HCT116 (cell line): Measurements from ENCODE around the gene TEAD1. TPM values are rescaled to one million over a fixed set of nuclear protein-coding genes. Genes with fewer than 3 reads are reported as not detected.

Source experiments
- ATAC-seq: fragments of 200-7000 bp; cut with Tn5 transposase; 2 replicates; pipeline ENCODE4 v1.9.1; 2020; ENCODE audit warnings: mild to moderate bottlenecking, moderate library complexity
- BruUV-seq: library from RNA; stranded (reverse); fragments of 400-500 nt; replicated peaks from 2 replicates; lab custom pipeline; 2021; lab: Mats Ljungman, UMichigan
- CTCF ChIA-PET: fragments of 300-600 bp; sonication (Branson Sonifier 250); formaldehyde crosslinking; loops from one replicate; lab custom pipeline; 2021; ENCODE audit warnings: antibody characterized with exemption; lab: Charles Lee
- POLR2A ChIA-PET: fragments of 300-600, 350-600 bp; sonication (Branson Sonifier 250); formaldehyde crosslinking; loops from one replicate; lab custom pipeline; 2021; ENCODE audit warnings: antibody characterized with exemption; lab: Charles Lee
- RAD21 ChIA-PET, 2 experiments: fragments of 300-600 bp; sonication (Branson Sonifier 250); formaldehyde crosslinking; loops; one replicate each; lab custom pipeline; 2023; ENCODE audit warnings: low total read pairs in 2 of 2; ENCODE audit not compliant: uncharacterized antibody in 2 of 2, unreplicated experiment in 2 of 2, low non-redundant PET in 1 of 2; lab: Charles Lee
- DNase-seq: peaks from one replicate; pipeline ENCODE4 v3.0.0-alpha.2; 2010; ENCODE audit warnings: low read depth, low spot score
- H2AFZ ChIP-seq: fragments of 200-600 bp; shearing (Covaris generic), sonication (generic); 2 replicates; pipeline ENCODE4 v1.6.1; 2017; ENCODE audit warnings: low read depth, mixed run types, mixed read lengths, antibody characterized with exemption, low read length; ENCODE audit not compliant: poor library complexity, severe bottlenecking
- H3K27ac ChIP-seq: 2 replicates; pipeline ENCODE4 v1.5.1; 2012; ENCODE audit warnings: low read depth, low read length
- H3K27me3 ChIP-seq: fragments of 200-600 bp; sonication (generic); 2 replicates; pipeline ENCODE4 v1.6.1; 2016; ENCODE audit warnings: mixed run types, low read length, mixed read lengths; ENCODE audit not compliant: insufficient read depth
- H3K36me3 ChIP-seq, 2 experiments: fragments of 200-500 bp in 1 of 2; fragments of 200-600 bp in 1 of 2; sonication (Bioruptor generic) in 1 of 2; sonication (generic) in 1 of 2; 2 replicates each; pipeline versions ENCODE4 v1.5.1 to v1.6.1; 2014 to 2016; ENCODE audit warnings: low read length in 2 of 2, inconsistent platforms in 1 of 2, mixed read lengths in 1 of 2, mixed run types in 1 of 2; ENCODE audit not compliant: insufficient read depth in 2 of 2, control insufficient read depth in 1 of 2
- H3K4me1 ChIP-seq, 2 experiments: fragments of 200-600 bp in 1 of 2; sonication (generic) in 1 of 2; 2 replicates each; pipeline versions ENCODE4 v1.5.1 to v1.6.1; 2012 to 2017; ENCODE audit warnings: low read length in 2 of 2, inconsistent platforms in 1 of 2, mild to moderate bottlenecking in 1 of 2, mixed read lengths in 1 of 2, mixed run types in 1 of 2, moderate library complexity in 1 of 2; ENCODE audit not compliant: insufficient read depth in 2 of 2, control insufficient read depth in 1 of 2
- H3K4me2 ChIP-seq: fragments of 200-600 bp; sonication (generic); 2 replicates; pipeline ENCODE4 v1.6.1; 2017; ENCODE audit warnings: mixed run types, low read length, mixed read lengths
- H3K4me3 ChIP-seq, 2 experiments: fragments of 200-600 bp in 1 of 2; sonication (generic) in 1 of 2; replicated peaks in 1 of 2; 2 replicates each; pipeline ENCODE4 v1.5.1; 2011 to 2016; ENCODE audit warnings: low read length in 2 of 2, control low read depth in 1 of 2, low read depth in 1 of 2, mild to moderate bottlenecking in 1 of 2, mixed read lengths in 1 of 2, mixed run types in 1 of 2
- H3K79me2 ChIP-seq: fragments of 200-600 bp; sonication (generic); 2 replicates; pipeline ENCODE4 v1.6.1; 2017; ENCODE audit warnings: mild to moderate bottlenecking, mixed run types, low read length, moderate library complexity, mixed read lengths; ENCODE audit not compliant: insufficient read depth
- H3K9ac ChIP-seq: fragments of 200-600 bp; sonication (generic); 2 replicates; pipeline ENCODE4 v1.6.1; 2016; ENCODE audit warnings: low read length, mixed read lengths
- H3K9me2 ChIP-seq: fragments of 200-600 bp; sonication (generic), shearing (Covaris generic); 2 replicates; pipeline ENCODE4 v1.6.1; 2017; ENCODE audit warnings: mixed run types, mild to moderate bottlenecking, moderate library complexity; ENCODE audit not compliant: insufficient read depth
- H3K9me3 ChIP-seq, 2 experiments: fragments of 200-500 bp in 1 of 2; fragments of 200-600 bp in 1 of 2; sonication (Bioruptor generic) in 1 of 2; sonication (generic) in 1 of 2; 2 replicates each; pipeline ENCODE4 v1.6.1; 2014 to 2017; ENCODE audit warnings: low read length in 2 of 2, mixed read lengths in 2 of 2, inconsistent platforms in 1 of 2, low read depth in 1 of 2, mild to moderate bottlenecking in 1 of 2, mixed run types in 1 of 2, moderate library complexity in 1 of 2; ENCODE audit not compliant: control insufficient read depth in 1 of 2, insufficient read depth in 1 of 2
- H4K20me1 ChIP-seq: fragments of 200-600 bp; sonication (generic), shearing (Covaris generic); 2 replicates; pipeline ENCODE4 v1.6.1; 2017; ENCODE audit warnings: mixed run types, mild to moderate bottlenecking, moderate library complexity; ENCODE audit not compliant: insufficient read depth
- ATF3 ChIP-seq: IDR thresholded peaks from 2 replicates; pipeline ENCODE4 v1.6.1; 2012
- CBX3 ChIP-seq: IDR thresholded peaks from 2 replicates; pipeline ENCODE4 v1.6.1; 2012; ENCODE audit warnings: low read depth
- EGR1 ChIP-seq: IDR thresholded peaks from 2 replicates; pipeline ENCODE4 v1.6.1; 2012; ENCODE audit warnings: low read depth
- EZH2 ChIP-seq: fragments of 200-600 bp; sonication (generic); IDR thresholded peaks from 2 replicates; pipeline ENCODE4 v1.6.1; 2017; ENCODE audit warnings: antibody characterized with exemption, mixed run types
- EZH2phosphoT487 ChIP-seq: fragments of 200-600 bp; IDR thresholded peaks from 2 replicates; pipeline ENCODE4 v1.6.1; 2018; ENCODE audit warnings: antibody characterized with exemption, borderline replicate concordance
- JUND ChIP-seq: IDR thresholded peaks from 2 replicates; pipeline ENCODE4 v1.6.1; 2012
- ZFX ChIP-seq: fragments of 450-650 bp; IDR thresholded peaks from 2 replicates; pipeline ENCODE4 v1.6.1; 2017
- intact Hi-C: fragments of 100-400 bp; cut with micrococcal nuclease; formaldehyde crosslinking; loops from 2 replicates; pipeline ENCODE4 v1.10.0; 2022
- total RNA-seq: library from RNA; stranded (reverse); gene quantifications from one replicate; pipeline ENCODE4 v1.2.1, GENCODE V29; 2021; ENCODE audit not compliant: unreplicated experiment
- TF ChIP-seq, protein P1 (sequence below): IDR thresholded peaks from 2 replicates; pipeline ENCODE4 v1.6.1; 2012; ENCODE audit warnings: low read depth

Gene TEAD1
- total RNA-seq, 1 experiment from 2014 or later, result 103 TPM

- peaks cover 0 to 13% of the 10 kb centered on the region in 2 experiments; a peak in 1 of 4 replicates for H3K4me1 ChIP-seq
- H3K79me2 ChIP-seq, result no peaks in the 10 kb centered on the region
- H3K9ac ChIP-seq, result no peak overlapping the region
- no peak overlapping the region for H3K27ac ChIP-seq
- H3K4me2 ChIP-seq, result no peak overlapping the region
- H3K36me3 ChIP-seq, result no peaks in the 10 kb centered on the region
- no peaks in the 10 kb centered on the region for H3K9me2 ChIP-seq
- ChIA-PET POLR2A (no interaction called here), CTCF (interaction anchor here (0.5 to 4.3 kb wide), 8 partner anchors 11 to 675 kb away, joined by 3 to 40 read pairs (median 22); no protein-coding TSS in a partner anchor), RAD21 (no interaction called here)
- H4K20me1 ChIP-seq, result no peaks in the 10 kb centered on the region
- H3K9me3 ChIP-seq, result no peaks in the 10 kb centered on the region
- no peak for ATAC-seq
- no peaks in the 10 kb centered on the region for H3K27me3 ChIP-seq
- TF ChIP-seq ATF3, result no peak
- TF ChIP-seq EZH2phosphoT487, result no peak
- no peak for TF ChIP-seq EZH2
- no peak for TF ChIP-seq JUND
- no peak for TF ChIP-seq ZFX
- TF ChIP-seq, protein P1, sequence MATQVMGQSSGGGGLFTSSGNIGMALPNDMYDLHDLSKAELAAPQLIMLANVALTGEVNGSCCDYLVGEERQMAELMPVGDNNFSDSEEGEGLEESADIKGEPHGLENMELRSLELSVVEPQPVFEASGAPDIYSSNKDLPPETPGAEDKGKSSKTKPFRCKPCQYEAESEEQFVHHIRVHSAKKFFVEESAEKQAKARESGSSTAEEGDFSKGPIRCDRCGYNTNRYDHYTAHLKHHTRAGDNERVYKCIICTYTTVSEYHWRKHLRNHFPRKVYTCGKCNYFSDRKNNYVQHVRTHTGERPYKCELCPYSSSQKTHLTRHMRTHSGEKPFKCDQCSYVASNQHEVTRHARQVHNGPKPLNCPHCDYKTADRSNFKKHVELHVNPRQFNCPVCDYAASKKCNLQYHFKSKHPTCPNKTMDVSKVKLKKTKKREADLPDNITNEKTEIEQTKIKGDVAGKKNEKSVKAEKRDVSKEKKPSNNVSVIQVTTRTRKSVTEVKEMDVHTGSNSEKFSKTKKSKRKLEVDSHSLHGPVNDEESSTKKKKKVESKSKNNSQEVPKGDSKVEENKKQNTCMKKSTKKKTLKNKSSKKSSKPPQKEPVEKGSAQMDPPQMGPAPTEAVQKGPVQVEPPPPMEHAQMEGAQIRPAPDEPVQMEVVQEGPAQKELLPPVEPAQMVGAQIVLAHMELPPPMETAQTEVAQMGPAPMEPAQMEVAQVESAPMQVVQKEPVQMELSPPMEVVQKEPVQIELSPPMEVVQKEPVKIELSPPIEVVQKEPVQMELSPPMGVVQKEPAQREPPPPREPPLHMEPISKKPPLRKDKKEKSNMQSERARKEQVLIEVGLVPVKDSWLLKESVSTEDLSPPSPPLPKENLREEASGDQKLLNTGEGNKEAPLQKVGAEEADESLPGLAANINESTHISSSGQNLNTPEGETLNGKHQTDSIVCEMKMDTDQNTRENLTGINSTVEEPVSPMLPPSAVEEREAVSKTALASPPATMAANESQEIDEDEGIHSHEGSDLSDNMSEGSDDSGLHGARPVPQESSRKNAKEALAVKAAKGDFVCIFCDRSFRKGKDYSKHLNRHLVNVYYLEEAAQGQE, result no peak
- TF ChIP-seq EGR1, result no peak
- no peak for TF ChIP-seq CBX3
- intact Hi-C loops, result loop anchor here (2.0 to 10.0 kb wide), 4 partner anchors 379 to 916 kb away; no protein-coding TSS in a partner anchor
- H2AFZ ChIP-seq, result no peak overlapping the region
- BruUV-seq, result no TSS peak
- no peak overlapping the region for H3K4me3 ChIP-seq
- DNase-seq, result no peak
Observed at GRCh38 chr11:12963051-12963450, 288.8 kb downstream of the TEAD1 start.
